ENCODE results near the gene POLD3. TPM values are rescaled to one million over a fixed set of nuclear protein-coding genes. Genes with fewer than 3 reads are reported as not detected.

The POLD3 gene
- total RNA-seq, 4 donors from 2014 or later = 9.1 to 13.6 (median 9.2) TPM

DNA sequence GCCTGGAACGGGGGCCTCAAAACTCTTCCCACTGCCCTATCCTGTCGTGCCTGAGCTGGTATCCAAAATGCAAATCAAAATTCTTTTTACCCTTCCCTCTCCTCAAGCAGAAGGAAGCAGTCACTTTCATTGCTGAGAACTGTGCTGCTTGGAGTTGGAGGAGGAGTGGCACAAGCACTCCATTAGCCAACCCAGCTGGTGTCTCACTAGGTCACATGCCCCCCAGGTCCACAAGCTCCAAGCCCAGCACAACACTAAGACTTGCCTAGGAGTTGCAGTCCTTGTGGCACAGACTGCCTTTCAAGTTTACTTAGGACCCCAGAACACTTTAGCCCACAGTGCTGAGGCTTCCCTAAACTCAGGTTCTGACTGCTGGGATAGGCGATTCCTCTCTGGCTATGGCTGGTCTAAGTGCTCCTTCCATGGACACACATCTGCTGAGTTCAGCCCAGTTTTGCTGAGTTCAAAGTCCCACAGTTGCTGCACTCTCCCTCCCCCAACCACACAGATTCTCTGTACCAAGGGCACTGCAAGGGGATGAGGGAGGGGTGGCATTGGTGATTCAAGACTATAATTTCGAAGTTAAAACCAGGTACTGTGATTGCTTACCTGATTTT is 70.2 kb downstream of the POLD3 start:
- Histone ChIP-seq H3K36me3 (peaks cover 0 to 7% (median 0%) of the 10 kb centered on the region in 4 donors), H3K4me1 (peaks cover 0 to 5% (median 0%) of the 10 kb centered on the region in 4 donors), H3K27ac (replicated peaks in 1 of 4) (no peak overlapping the region), H3K9me3 (no peaks in the 10 kb centered on the region), H3K27me3 (no peaks in the 10 kb centered on the region), H3K4me3 (no peak overlapping the region)
- no peak for DNase-seq (ENCODE audit: extremely low spot score)
- intact Hi-C loops (cut with DNase I) = no loop called here
- TF ChIP-seq EP300 (IDR thresholded peaks at IDR 0.05) (no peak), POLR2AphosphoS5 (IDR thresholded peaks at IDR 0.05) (no peak), POLR2A (IDR thresholded peaks at IDR 0.05; ENCODE audit: low read depth) (no peak)
- TF ChIP-seq, protein P1, sequence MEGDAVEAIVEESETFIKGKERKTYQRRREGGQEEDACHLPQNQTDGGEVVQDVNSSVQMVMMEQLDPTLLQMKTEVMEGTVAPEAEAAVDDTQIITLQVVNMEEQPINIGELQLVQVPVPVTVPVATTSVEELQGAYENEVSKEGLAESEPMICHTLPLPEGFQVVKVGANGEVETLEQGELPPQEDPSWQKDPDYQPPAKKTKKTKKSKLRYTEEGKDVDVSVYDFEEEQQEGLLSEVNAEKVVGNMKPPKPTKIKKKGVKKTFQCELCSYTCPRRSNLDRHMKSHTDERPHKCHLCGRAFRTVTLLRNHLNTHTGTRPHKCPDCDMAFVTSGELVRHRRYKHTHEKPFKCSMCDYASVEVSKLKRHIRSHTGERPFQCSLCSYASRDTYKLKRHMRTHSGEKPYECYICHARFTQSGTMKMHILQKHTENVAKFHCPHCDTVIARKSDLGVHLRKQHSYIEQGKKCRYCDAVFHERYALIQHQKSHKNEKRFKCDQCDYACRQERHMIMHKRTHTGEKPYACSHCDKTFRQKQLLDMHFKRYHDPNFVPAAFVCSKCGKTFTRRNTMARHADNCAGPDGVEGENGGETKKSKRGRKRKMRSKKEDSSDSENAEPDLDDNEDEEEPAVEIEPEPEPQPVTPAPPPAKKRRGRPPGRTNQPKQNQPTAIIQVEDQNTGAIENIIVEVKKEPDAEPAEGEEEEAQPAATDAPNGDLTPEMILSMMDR (IDR thresholded peaks at IDR 0.05) = no peak
- 98% methylated on average over 4 of the region's 4 CpGs for WGBS

DNA sequence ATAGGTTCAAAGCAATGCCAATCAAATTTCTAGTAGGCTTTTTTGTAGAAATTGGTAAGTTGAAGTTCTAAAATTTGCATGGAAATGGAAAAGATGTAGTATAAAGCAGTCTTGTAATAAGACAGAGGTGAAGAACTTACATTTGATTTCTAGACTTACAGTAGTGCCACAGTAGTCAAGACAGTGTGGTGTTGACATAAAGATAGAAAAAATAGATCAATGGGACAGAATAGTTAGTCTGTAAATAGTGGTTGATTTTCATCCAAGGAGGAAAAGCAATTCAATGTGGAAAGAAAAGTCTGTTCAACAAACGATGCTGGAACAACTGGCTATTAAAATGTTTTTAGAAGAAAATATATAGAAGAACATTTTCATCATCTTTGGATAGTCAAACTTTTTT is 70.9 kb downstream of the POLD3 start:
- no peak for DNase-seq (ENCODE audit: extremely low spot score)
- no peaks in the 10 kb centered on the region for H3K9me3 ChIP-seq
- H3K36me3 ChIP-seq = peaks cover 0 to 7% (median 0%) of the 10 kb centered on the region in 4 donors
- 84% methylated on average over 1 of the region's 1 CpG for WGBS
- TF ChIP-seq, protein P1 (IDR thresholded peaks at IDR 0.05) = no peak
- TF ChIP-seq POLR2A (IDR thresholded peaks at IDR 0.05; ENCODE audit: low read depth) = no peak
- no peak for TF ChIP-seq EP300 (IDR thresholded peaks at IDR 0.05)
- no peak for TF ChIP-seq POLR2AphosphoS5 (IDR thresholded peaks at IDR 0.05)
- intact Hi-C loops (cut with DNase I) = no loop called here
- no peak overlapping the region for H3K27ac ChIP-seq (replicated peaks in 1 of 4)
- no peak overlapping the region for H3K4me3 ChIP-seq
- no peaks in the 10 kb centered on the region for H3K27me3 ChIP-seq
- peaks cover 0 to 5% (median 0%) of the 10 kb centered on the region in 4 donors for H3K4me1 ChIP-seq

DNA sequence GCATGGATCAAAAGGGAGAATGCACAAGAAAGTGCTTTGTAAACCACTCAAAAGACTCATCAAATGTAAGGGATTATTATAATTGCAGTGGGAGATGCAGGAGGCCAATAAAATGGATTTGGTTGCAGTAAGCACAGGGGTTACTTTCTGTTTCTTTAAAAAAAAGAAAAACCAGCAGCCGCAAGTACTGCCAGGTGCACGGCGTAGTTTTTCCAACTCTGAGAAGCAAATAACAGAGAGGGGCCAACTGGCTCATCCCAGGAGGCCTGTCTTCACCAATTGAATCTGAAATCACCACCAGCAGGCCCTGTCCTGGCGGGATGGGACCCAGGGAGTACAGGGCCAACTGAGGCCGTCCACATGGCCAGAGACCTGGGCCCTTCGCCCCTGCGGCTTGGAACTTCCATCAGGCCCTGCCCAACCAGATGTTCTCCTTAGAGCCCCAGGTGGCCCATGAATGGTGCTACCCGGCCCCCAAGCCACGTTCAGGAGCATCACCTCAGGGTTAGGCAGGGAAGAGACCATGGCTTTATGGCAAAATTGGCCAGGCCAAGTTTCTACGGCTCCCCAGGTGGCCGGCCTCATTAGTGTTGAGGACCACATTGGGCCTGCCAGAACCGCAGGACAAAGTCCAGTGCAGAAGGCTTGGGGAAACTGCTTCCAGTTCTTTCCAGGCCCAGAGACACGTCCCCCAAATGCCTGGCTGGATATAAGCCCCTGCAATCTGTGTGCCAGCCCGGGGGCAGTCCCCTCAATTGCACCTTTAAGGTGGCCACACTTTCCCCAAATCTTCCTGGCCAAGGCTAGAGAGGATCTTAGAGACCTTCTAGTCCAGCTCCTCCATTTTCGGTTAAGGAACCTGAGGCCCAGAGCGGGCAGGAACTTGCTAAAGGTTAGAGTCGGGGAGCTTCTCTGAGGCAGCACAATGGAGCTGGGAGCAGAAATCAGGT is 77.1 kb downstream of the POLD3 start:
- intact Hi-C loops (cut with DNase I) = no loop called here
- DNase-seq (ENCODE audit: extremely low spot score) = peak; percentile 89
- H3K4me1 ChIP-seq = peaks cover 14 to 27% (median 20%) of the 10 kb centered on the region in 4 donors
- 90% methylated on average over 16 of the region's 17 CpGs for WGBS
- no peak overlapping the region for H3K27ac ChIP-seq (replicated peaks in 1 of 4)
- no peak for TF ChIP-seq POLR2AphosphoS5 (IDR thresholded peaks at IDR 0.05)
- no peaks in the 10 kb centered on the region for H3K36me3 ChIP-seq
- H3K27me3 ChIP-seq = no peaks in the 10 kb centered on the region
- H3K4me3 ChIP-seq = no peak overlapping the region
- H3K9me3 ChIP-seq = no peaks in the 10 kb centered on the region

DNA sequence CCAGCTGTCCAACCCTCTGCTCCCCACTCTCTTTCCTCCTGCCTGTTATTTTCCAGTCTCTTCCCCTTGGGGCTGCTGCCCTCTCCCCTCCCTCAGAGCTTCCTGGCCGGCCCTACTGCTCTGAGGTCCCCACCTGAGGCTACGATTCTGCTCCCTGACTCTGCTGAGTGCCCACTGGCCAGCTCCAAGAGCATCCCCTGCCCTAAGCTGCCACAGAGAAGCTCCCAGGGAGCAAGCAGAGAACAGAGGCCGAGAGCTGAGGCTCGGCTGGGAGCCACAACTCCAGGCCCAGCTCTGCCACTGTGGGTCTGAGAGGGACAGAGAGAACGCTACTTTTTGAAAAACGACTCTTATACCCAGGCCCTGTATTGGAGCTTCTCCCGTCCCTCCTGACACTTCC is 77.8 kb downstream of the POLD3 start:
- H3K9me3 ChIP-seq = no peaks in the 10 kb centered on the region
- no peak overlapping the region for H3K27ac ChIP-seq (replicated peaks in 1 of 4)
- intact Hi-C loops (cut with DNase I) = no loop called here
- peak; percentile 86 for DNase-seq (ENCODE audit: extremely low spot score)
- TF ChIP-seq EP300 (IDR thresholded peaks at IDR 0.05) (no peak), POLR2AphosphoS5 (IDR thresholded peaks at IDR 0.05) (no peak), POLR2A (IDR thresholded peaks at IDR 0.05; ENCODE audit: low read depth) (no peak)
- TF ChIP-seq, protein P1 (IDR thresholded peaks at IDR 0.05) = no peak
- H3K27me3 ChIP-seq = no peaks in the 10 kb centered on the region
- H3K4me1 ChIP-seq = peaks cover 14 to 27% (median 20%) of the 10 kb centered on the region in 4 donors
- 96% methylated on average over 4 of the region's 7 CpGs for WGBS
- H3K4me3 ChIP-seq = no peak overlapping the region
- H3K36me3 ChIP-seq = no peaks in the 10 kb centered on the region

DNA sequence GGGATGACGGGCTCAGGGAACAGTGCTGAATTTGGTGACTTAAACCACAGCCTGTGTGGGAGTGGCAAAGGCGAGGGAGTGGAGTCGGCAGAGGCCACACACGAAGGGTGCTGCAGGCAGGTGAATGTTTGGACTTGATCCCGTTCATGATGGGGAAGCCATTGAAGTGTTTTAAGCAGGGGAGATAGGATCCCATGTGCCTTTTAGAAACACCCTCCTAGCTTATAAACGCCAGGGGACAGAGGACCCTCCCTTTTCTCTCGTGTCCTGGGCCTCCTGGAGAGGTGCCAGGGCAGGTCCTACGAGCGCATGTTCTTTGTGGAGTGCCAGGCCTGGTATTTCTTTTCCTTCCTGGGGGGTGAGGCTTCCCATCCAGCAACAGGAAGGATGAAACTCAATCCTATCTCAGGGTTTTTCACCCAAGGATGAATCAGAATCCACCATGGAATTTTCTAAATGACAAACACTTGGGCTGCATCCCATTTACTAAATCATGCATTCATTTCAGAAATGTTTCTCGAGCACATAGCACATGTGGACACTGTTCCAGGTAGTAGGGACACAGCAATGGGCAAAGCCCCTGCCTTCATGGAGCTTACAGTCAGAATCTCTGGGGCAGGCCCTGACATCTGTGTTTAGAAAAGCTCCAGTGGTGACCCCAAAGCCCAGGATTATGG is 79.3 kb downstream of the POLD3 start:
- H3K27ac ChIP-seq (replicated peaks in 1 of 4) = peak overlapping the region in 3 of 4 donors; percentile 78 to 86 (median 83)
- peak; percentile 86 for DNase-seq (ENCODE audit: extremely low spot score)
- intact Hi-C loops (cut with DNase I) = no loop called here
- peaks cover 14 to 30% (median 20%) of the 10 kb centered on the region in 4 donors for H3K4me1 ChIP-seq
- no peaks in the 10 kb centered on the region for H3K9me3 ChIP-seq
- H3K36me3 ChIP-seq = no peaks in the 10 kb centered on the region
- no peaks in the 10 kb centered on the region for H3K27me3 ChIP-seq
- TF ChIP-seq EP300 (IDR thresholded peaks at IDR 0.05) (no peak), POLR2AphosphoS5 (IDR thresholded peaks at IDR 0.05) (no peak), POLR2A (IDR thresholded peaks at IDR 0.05; ENCODE audit: low read depth) (no peak)
- TF ChIP-seq, protein P1 (IDR thresholded peaks at IDR 0.05) = no peak
- H3K4me3 ChIP-seq = no peak overlapping the region
- 78% methylated on average over 10 of the region's 10 CpGs for WGBS

Data from esophagus muscularis mucosa (tissue), 4 donors.